GM21381 (cell line): ENCODE data around the gene NTSR1.

Source experiments
- ATAC-seq: cut with Tn5 transposase; IDR thresholded peaks from one replicate; pipeline ENCODE4 v1.9.1; 2021; ENCODE audit warnings: mild to moderate bottlenecking, moderate library complexity; ENCODE audit not compliant: unreplicated experiment

Gene NTSR1

DNA sequence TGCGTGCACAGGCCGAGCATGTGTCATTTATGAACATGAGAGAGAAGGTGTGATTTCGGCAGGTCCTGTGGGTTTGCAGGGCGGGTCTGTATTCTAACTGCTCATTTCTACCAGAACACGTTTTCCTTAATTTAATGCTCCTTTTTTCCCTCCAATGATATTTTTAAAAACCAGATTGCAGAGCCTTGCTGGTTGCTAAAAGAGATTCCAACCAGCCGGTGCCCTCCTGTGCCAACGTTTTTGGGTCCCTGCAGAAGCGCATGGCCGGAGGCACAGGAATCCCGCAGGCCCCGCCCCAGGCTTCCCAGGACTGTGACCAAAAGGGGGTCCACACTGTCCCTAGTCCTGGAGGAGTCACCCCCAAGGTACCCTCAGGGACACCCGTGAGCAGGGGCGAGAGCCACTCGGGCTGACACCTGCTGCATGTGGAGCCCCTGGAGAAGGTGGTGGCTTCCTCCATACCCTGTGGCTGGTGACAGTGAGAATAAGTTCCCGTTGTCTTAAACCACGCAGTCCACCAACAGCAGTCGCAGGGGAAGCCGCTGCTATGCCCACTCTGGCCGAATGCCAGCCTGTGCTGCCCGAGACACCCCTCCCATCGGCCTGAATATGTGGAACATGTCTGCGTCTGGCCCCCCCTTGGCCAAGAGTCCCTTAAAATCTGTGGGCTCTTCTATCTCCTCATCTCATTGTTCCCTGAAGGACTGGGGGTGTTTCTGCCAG, 15.7 kb upstream of the NTSR1 start:
- no peak for ATAC-seq

DNA sequence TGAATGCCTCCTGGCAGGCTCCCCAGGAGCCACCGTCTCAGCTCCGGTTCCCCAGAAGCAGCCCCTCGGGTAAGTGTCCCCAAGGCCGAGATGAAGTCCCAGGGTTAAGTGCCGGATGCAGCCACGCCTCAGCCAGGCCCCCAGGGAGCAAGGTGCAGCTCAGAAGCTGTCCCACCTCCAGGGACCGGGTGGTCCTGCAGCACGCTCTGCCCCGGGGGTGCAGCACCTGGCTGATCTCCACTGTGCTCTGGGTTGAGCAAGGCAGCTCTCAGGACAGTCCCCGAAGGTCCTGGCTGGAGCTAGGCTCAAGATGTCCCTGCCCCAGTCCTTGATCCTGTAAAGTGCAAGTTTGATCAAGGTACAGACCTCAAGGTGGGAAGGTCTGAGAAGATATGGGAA, 15.1 kb upstream of the NTSR1 start:
- no peak for ATAC-seq

DNA sequence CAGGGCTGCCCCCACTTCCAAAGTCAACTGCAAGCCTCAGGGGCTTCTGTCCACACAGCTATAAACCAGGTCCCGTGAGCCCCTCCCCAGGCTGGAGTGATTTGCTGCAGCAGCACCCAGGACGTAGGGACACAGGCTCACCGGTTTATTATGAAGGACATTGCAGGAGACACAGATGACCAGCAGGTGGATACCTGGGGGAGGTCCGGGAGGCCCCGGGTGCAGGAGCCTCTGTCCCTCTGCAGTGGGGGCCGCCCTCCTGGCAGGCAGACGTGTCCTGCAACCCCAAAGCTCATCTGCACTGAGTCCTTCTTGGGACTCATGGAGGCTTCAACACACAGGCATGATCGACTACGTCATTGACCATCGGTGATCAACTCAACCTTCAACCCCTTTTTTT, 14.5 kb upstream of the NTSR1 start:
- ATAC-seq: no peak

DNA sequence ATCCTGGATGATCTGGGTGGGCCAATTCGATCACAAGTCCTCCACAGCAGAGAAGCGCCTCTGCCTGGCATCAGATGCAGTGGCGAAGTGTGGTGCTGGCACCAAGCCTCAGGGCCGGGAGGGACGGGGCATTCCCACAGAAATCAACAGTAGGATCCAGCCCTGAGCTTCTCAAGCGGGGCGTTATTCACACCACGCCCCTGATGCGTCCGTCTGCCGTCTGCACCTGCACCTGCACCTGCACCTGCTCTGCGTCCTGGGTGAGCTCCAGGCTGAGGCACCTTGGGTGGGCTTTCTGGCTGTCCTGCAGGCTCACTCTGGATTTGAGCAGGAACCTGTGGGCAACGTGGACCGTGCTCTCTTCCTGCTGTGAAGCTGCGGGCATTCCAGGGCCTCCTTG, 13.8 kb upstream of the NTSR1 start:
- no peak for ATAC-seq

DNA sequence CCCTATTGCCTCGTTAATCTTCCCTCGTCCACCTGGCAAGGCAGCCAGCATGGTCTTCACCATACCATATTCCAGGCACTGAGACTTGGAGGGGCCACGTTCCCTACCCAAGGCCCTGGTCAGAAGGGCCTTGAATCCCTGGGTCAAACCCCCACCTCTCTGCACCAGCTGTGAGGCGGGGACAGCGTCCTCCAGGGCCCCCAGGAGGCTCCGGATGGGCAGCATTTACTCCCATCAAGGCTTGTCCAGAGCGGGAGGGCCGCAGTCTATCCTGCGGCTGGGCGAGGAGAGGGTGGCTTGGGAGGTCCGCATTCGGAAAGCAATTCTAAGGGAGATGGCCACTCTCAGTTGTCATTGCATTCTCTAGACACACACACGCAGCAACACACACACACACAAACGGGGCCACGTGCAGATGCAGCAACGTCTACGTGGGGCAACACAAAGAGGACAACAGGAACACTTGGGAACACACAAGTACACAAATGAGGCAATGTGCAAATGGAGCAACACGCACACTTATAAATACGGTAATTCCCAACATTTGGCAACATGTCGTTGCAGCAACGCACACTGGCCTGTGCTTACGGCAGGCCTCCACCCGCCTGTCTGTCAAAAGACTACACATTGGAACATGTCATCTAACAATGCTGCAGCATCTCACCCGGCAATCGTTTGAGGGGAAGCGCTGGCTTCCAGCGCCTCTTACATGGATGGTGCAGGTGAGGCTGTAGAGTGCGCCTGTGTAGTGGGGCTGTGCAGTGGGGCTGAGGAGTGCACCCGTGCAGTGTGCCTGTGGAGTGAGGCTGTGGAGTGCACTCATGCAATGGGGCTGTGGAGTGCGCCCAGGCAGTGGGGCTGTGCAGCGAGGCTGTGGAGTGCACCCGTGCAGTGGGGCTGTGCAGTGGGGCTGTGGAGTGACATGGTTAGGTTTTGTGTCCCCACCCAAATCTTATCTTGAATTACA, 12.9 kb upstream of the NTSR1 start:
- no peak for ATAC-seq

DNA sequence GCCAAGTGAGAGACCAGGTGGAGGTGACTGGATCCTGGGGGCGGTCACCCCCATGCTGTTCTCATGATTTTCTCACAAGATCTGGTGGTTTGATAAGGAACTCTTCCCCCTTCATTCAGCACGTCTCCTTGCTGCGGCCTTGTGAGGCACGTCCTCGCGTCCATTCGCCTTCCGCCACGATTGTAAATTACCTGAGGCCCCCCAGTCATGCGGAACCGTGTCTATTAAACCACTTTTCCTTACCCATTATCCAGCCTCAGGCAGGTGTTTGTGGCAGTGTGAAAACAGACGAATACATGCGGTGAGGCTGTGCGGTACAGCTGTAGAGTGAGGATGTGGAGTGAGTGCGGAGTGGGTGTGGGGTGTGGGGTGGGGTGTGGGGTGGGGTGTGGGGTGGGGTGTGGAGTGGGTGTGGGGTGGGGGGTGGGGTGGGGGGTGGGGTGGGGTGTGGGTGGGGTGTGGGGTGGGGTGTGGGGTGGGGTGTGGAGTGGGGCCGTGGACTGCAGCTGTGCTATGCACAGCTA, 12.1 kb upstream of the NTSR1 start:
- no peak for ATAC-seq

DNA sequence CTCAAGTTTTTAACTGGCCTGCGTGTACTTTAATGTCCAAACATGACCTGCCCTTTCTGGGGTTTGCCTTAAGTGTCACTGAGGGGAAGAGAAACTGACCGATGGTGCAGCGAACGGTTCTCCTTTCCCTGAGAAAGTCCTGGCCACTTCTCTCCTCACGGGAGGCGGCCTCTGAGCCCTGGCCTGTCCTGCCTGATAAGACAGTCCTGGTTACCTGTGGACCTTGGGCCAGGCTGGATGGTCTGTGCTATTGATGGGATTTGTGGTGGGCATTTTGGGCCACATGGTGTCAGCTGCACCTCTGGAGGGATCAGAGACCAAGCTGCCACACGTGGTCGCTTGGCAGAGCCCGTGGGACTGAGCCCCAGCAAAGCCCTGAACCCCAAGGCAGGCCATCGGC, 11.6 kb upstream of the NTSR1 start:
- no peak for ATAC-seq

DNA sequence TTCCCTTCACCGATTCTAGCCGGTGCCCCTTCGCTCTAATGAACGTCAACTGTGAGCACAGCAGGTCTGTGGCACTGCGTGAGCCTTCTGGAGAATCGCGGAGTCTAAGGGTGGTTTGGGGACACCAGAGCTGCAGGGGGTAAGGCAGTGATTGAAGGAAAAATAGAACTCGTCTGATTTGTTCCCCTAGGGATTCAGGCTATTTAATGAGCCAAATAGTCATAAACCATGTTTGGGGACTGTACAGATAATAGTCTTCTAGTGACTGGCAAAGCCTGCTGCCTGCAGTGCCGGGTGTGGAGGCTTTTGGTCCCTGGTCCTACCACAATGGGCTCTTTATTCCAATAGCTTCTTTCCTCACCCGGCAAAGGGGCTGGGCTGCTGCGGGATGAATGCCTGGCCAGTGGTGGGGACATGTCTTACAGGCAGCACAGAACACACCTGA, 11.1 kb upstream of the NTSR1 start:
- no peak for ATAC-seq

DNA sequence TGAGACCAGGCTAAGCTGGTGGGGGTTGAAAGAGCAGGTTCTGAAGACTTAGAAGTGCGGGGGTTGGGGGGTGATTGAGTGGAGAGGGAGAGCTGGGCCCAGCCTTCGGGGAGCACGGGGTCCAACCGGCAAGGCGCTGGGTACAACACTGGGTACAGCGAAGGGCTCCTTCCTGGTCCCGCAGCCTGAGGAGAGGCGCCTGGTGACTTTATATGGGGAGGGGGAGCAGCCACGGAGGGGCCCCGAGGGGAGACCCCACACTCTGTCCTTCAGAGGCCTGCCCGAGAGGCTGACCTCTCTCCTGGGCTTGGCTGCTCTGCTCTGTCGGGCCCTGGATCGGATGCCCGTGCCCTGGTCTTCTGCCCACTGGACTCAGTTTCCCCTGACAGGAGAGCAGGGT, 10.4 kb upstream of the NTSR1 start:
- no peak for ATAC-seq

DNA sequence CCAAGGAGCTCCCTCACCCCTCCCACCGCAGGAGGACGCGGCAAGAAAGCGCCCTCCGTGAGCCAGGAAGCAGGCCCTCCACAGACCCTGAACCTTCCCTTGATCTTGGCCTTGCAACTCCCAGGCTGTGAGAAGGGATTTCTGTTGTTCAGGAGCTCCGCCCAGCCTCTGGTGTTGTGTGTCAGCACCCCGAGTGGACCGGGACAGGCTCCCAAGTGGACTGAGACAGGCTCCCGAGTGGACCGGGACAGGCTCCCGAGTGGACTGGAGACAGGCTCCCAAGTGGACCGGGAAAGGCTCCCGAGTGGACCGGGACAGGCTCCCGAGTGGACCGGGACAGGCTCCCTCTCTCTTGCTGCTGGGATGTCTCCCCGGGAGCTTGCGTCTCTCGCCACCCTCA, 9.3 kb upstream of the NTSR1 start:
- ATAC-seq: no peak

DNA sequence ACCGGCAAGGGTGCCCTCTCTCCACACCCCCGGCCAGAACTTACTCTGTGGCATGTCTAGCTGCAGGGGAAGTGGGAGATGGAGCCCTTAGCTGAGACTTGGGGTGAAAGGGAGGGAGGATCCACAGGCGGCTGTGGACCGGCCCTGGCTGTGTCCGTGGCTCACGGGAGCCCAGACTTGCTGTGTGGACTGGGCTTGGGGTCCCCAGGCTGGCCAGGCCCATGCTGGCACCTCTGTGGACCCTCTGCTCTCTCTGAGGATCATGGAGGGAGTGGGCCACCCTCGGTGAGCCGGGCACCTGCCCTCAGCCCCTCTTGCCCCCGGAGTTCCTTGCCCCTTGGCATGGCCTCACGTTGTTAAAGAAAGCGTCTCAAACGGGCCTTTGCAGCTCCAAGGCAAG, 8.9 kb upstream of the NTSR1 start:
- no peak for ATAC-seq

DNA sequence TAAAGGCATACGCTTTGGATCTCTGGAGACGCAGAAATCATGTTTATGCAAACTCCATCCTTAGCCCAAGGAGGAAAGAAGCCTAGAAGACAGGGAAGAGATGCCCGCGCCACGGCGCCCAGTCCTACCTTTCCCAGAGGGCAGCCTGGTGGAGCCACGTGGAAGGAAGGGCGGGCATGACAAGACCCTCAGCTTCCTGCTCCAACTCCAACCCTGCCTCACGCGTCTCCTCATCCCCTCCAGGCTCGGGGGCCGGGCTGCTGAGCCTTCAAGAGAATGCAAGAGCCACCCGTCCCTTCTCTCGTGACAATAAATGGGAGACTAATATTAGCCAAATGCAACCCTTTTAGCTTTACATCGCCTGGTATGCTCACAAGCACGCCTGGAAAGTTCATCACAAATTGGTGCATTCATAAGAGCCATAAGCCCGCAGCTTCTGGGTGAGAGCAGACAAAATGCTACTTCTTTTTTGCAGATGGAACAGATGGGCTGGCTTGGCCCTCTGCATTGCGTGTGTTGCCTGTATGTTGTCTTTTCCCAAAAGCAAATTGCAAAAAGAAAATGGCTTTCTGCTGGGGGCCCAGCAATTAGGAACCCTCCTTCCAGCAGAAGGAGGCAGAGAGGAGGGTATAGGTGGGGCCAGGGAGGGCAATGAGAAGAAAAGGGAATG, 8.2 kb upstream of the NTSR1 start:
- no peak for ATAC-seq

DNA sequence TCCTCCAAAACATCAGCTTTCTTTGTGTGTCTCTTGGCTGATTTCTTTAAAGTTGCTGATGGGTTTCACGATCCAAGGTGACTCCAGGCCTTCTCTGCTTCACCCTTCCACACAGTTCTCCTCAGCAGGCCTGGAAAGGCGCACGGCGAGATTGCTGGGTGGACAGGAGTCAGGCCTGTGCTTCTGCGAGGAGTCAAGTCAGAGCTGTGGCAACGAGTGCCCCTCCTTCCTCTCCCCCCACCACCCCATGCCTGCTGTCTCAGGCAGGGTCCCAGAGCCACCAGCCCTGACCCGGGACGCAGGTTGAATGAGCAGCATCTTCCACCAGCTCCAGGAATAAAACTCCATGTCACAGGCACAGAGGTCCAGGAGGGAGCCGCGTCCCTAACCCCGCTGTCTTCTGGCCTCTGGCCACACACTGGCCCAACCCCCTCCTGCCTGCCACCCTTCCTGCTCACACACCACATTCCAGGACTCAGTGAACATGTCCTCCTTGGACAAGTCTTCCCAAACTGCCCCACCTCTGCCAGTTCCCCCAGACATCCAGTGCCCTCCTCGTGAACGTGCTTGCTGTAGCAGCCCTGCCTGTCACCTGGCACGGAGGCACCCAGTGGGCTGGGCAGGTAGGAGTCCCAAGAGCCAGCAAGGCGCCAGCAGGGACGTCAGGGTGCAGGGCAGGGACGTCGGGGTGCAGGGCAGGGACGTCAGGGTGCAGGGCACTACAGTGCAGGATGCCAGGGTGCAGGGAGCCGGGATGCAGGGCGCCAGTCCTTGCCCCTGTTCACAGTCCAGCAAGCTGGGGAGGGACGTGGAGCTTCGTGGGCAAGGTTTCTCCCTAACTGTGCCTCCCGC, 7.2 kb upstream of the NTSR1 start:
- ATAC-seq: no peak

DNA sequence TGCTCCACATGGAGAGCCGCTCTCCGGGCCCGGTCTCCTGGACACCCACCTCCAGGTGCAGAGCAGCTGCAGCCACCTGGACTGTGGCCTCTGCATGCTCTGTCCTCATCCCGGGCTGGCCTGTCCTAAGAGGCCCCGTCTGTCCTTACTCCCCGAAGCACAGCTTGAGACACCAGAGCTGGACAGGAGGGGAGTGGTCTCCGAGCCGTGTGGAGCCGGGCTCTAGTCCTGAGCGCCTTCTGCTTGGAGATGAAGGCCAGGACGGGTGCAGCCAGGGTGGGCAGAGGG, 6.7 kb upstream of the NTSR1 start:
- no peak for ATAC-seq

DNA sequence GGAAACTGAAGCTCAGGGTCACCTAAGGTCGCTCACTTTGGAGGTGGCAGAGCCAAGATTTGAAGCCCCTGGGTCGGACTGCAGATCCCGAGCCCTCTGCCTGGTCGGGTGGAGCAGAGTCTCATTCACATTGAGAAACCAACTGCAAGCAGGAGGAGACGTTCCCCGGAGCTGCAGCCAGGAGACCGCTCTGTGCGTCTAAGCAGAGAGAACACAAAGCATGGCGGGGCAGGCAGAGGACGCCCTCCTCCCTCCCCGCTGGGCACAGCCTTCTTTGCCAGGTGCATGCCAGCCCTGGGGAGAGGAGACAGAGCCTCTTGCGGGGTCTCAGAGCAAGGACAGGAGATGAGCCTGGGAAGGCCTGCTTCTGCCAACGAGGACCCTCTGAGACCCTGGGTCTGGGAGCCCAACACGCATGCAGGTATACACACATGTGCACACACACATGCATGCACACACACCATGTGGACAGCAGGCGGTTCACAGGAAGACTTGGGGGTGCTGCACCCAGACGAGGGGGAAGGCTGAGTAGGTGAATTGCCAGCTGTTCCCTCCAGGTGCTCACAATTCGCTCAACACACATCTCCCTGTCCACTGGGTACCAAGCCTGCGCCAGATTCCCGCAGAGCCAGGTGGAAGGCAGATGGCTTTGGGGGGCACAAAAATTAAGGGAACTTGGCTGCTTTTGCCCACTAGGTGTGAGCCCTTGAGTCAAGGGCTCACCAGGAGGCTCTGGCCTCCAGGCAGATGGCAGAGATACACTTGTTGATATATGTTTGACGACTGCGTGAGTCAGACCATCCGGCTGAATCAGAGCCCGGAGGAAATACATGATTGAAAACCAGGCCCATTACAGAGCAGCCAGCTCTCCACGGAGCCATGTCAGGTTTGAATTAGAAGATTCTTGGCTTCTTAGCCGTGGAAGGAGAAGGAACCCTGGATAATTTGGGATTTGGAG, 5.5 kb upstream of the NTSR1 start:
- ATAC-seq: no peak

DNA sequence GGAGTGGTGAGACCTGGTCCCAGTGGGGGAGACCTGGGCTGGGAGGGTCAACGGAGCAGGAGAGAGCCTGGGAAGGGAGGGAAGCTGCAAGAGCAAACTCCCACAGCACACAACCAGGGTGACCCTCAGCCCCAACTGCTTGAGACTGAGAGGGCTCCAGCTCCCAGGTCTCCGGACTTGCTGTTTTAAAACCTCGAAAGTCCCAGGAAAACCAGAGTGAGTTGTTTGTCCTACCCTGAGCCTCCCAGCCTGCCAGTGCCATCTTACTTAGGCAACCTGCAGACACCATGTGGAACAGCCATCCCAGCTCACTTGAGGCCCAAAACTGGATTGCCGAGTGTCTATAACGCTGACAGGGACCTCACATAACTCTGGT, 4.8 kb upstream of the NTSR1 start:
- no peak for ATAC-seq

DNA sequence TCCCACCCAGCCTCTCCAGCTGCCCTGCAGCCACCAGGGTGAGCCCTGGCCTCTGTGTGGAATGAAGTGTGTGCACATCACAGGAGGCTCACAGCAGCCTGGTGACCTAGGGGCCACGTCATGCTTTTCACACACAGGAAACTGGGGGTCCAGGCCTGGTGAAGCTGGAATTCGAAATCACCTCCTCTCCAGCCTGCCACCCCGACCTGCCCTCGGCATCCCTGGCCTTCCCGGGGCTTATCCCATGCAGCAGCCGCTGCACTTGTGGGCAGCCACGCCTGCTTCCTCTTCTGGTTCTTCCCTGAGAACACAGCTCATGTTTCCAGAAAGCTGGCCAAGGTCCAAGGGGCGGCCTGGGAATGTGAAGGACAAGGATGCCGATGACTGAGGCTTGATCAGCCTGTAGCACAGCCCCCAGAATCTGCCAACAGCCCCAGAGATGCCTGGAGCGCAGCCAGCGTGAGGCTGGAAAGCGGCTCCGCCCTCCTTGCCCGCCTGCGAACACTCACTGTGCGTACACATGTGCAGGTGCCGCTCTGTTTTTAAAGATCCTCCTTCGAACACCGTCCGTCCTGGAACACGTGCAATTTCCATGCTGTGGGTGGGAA, 4.2 kb upstream of the NTSR1 start:
- no peak for ATAC-seq

DNA sequence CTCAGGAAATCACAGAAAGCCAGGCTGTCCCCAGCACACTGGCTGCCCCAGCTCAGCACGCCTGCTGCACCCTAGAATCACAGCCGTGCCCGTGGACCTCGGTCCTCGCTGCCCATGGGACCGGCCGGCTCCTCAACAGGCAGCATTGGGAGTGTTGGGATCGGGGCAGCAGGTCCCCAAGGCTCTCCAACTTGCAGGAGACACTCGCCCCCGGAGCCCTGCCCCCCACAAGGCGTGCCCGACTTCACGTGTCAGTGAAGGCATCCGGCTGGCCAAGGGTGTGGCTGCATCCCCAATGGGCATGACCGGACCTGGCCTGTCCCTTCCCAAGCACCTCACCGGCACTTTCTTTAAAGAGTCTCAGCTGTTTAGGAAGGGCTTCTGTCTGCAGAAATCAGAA, 3.0 kb upstream of the NTSR1 start:
- ATAC-seq: no peak

DNA sequence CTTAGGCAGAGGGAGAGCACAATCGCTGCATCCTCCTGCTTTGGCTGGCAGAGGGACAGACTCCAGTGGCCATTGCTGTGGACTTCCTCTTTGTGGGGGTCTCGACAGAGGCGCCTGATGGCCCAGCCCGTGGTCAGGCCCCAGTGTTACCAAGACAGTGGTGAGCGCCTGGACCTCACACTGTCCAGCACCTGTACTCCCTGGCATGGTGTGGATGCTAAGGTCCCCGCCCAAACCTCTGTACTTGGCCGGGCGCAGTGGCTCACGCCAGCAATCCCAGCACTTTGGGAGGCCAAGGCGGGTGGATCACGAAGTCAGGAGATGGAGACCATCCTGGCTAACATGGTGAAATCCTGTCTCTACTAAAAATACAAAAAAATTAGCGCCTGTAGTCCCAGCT, 2.3 kb upstream of the NTSR1 start:
- ATAC-seq: no peak
